Measurements from ENCODE around the gene RFC3. TPM values are rescaled to one million over a fixed set of nuclear protein-coding genes. Genes with fewer than 3 reads are reported as not detected.

The RFC3 gene
- total RNA-seq, 1 donor from 2014 or later, result 14.1 TPM

DNA sequence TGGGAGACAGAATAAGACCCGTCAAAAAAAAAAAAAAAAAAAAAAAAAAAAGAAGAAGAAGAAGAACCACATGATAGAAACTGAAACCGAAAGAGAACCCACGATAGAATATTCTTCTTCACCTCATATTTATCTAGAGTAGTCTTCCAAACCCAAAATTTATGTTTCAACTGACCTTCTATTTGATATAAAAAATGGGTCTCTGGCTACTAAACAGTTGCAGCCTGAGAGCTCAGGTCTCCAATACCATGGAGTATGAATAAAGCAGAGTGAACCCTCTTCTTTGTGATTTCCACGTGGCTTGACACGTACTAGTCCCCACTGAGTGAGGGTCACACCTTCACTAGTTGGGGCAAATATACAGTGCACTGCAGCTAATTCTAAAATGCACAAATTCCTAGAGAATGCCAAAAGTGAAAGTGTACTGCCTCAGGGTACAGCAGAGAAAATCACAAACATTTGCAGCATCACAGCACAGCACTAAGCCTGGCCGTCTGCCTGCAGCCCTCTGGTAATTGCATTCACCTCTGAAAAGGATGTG is 30.8 kb upstream of the RFC3 start:
- peak overlapping the region in 2 of 3 donors; percentile 51 to 64 for H3K4me3 ChIP-seq (ENCODE audit: low read length in 3 of 3)
- no peak overlapping the region for H3K27ac ChIP-seq (ENCODE audit: low read depth, low read length)

DNA sequence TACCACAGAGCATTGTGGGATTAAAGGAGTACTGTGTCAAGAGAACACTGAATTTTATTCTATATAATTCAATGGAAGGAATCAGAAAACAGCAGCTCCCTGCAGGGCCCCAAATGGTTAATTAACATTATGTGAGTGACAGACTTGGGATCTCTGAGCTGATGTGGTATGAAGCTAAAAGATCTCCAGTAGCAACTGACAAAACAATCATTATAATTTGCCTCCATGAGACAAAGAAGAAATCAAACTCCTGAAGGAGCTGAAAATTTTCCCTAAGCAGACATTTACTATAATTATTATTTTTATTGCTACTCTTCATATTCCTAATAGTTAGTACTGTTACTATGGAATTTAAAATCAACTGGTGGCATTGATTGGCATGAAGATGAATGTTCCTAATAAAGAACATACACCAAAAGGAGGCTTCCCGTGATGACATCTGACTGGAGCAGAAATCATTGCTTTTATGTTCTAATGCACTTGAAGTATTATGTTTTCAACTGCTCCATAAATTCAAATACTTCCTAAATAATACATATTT is 28.8 kb upstream of the RFC3 start:
- H3K9ac ChIP-seq (ENCODE audit: low read depth in 1 of 3, low read length in 3 of 3), result no peak overlapping the region
- H3K4me1 ChIP-seq (ENCODE audit: control insufficient read depth in 3 of 3, insufficient read depth in 3 of 3, low read length in 3 of 3), result no peaks in the 10 kb centered on the region
- no peak overlapping the region for H3K4me3 ChIP-seq (ENCODE audit: low read length in 3 of 3)
- H3K27ac ChIP-seq (ENCODE audit: low read depth, low read length), result no peak overlapping the region
- no peaks in the 10 kb centered on the region for H3K36me3 ChIP-seq (ENCODE audit: control insufficient read depth in 3 of 3, insufficient read depth in 3 of 3, low read length in 3 of 3)
- no peaks in the 10 kb centered on the region for H3K9me3 ChIP-seq (ENCODE audit: control insufficient read depth in 3 of 3, low read length in 3 of 3)
- no peaks in the 10 kb centered on the region for H3K27me3 ChIP-seq (ENCODE audit: control insufficient read depth in 3 of 3, insufficient read depth in 3 of 3, low read length in 3 of 3)

More for the DNA sequence above, 30.8 kb upstream of the RFC3 start:
- Histone ChIP-seq H3K9ac (ENCODE audit: low read depth in 1 of 3, low read length in 3 of 3) (no peak overlapping the region), H3K36me3 (ENCODE audit: control insufficient read depth in 3 of 3, insufficient read depth in 3 of 3, low read length in 3 of 3) (no peaks in the 10 kb centered on the region), H3K4me1 (ENCODE audit: control insufficient read depth in 3 of 3, insufficient read depth in 3 of 3, low read length in 3 of 3) (no peaks in the 10 kb centered on the region), H3K27me3 (ENCODE audit: control insufficient read depth in 3 of 3, insufficient read depth in 3 of 3, low read length in 3 of 3) (no peaks in the 10 kb centered on the region), H3K9me3 (ENCODE audit: control insufficient read depth in 3 of 3, low read length in 3 of 3) (no peaks in the 10 kb centered on the region)

DNA sequence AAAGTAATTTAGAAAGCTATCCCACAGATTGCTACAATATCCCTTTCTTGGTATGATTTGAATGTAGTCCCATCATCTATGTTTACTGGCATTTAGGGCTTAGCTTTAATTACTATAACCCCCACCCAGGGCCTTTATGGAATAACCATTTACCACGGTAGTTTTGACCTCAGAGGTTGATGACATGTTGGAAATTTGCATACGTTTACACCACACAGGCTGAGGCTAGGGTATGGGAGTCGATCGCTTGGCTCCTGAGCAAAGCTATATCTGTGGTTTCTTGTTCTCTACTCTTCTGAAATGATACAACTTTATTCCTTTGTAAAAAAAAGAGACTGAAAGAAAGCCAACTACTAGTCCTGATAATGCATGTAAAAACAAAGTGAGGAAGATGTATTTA is 28.2 kb upstream of the RFC3 start:
- Histone ChIP-seq H3K4me3 (ENCODE audit: low read length in 3 of 3) (no peak overlapping the region), H3K27me3 (ENCODE audit: control insufficient read depth in 3 of 3, insufficient read depth in 3 of 3, low read length in 3 of 3) (no peaks in the 10 kb centered on the region), H3K4me1 (ENCODE audit: control insufficient read depth in 3 of 3, insufficient read depth in 3 of 3, low read length in 3 of 3) (peaks cover 0 to 4% (median 0%) of the 10 kb centered on the region in 3 donors), H3K27ac (ENCODE audit: low read depth, low read length) (no peak overlapping the region), H3K36me3 (ENCODE audit: control insufficient read depth in 3 of 3, insufficient read depth in 3 of 3, low read length in 3 of 3) (no peaks in the 10 kb centered on the region), H3K9ac (ENCODE audit: low read depth in 1 of 3, low read length in 3 of 3) (no peak overlapping the region), H3K9me3 (ENCODE audit: control insufficient read depth in 3 of 3, low read length in 3 of 3) (no peaks in the 10 kb centered on the region)

DNA sequence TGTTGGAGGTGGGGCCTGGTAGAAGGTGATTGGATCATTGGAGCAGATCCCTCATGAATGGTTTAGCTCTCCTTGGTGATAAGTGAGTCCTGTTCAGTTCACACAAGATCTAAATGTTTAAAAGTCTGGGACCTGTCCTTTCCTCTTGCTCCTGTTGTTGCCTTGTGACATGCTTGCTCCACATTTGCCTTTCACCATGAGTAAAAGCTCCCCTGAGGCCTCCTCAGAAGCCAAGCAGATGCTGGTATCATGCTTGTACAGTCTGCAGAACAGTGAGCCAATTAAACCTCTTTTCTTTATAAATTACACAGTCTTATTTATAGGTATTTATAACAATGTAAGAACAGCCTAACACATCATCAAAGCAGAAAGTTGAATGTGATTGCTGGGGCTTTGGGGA is 24.2 kb upstream of the RFC3 start:
- H3K9ac ChIP-seq (ENCODE audit: low read depth in 1 of 3, low read length in 3 of 3), result no peak overlapping the region
- peaks cover 0 to 14% (median 9%) of the 10 kb centered on the region in 3 donors for H3K4me1 ChIP-seq (ENCODE audit: control insufficient read depth in 3 of 3, insufficient read depth in 3 of 3, low read length in 3 of 3)
- H3K27ac ChIP-seq (ENCODE audit: low read depth, low read length), result no peak overlapping the region
- H3K27me3 ChIP-seq (ENCODE audit: control insufficient read depth in 3 of 3, insufficient read depth in 3 of 3, low read length in 3 of 3), result no peaks in the 10 kb centered on the region
- no peaks in the 10 kb centered on the region for H3K36me3 ChIP-seq (ENCODE audit: control insufficient read depth in 3 of 3, insufficient read depth in 3 of 3, low read length in 3 of 3)
- no peak overlapping the region for H3K4me3 ChIP-seq (ENCODE audit: low read length in 3 of 3)
- H3K9me3 ChIP-seq (ENCODE audit: control insufficient read depth in 3 of 3, low read length in 3 of 3), result no peaks in the 10 kb centered on the region

DNA sequence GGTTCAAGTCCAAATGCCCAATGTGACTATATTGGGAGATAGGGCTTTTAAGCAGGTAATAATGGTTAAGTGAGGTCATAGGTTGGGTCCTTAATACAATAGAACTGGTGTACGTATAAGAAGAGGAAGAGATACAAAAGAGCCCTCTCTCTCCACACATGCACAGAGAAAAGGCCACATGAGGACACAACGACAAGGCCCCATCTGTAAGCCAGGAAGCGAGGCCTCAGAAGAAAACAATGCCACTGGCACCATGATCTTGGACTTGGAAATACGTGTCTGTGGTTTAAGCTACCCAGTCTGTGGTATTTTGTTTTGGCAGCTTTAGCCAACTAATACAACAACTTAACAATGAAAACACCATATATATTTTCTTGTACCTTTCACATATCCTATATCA is 23.4 kb upstream of the RFC3 start:
- H3K4me1 ChIP-seq (ENCODE audit: control insufficient read depth in 3 of 3, insufficient read depth in 3 of 3, low read length in 3 of 3), result peaks cover 0 to 14% (median 9%) of the 10 kb centered on the region in 3 donors
- H3K9ac ChIP-seq (ENCODE audit: low read depth in 1 of 3, low read length in 3 of 3), result no peak overlapping the region
- no peak overlapping the region for H3K4me3 ChIP-seq (ENCODE audit: low read length in 3 of 3)
- no peaks in the 10 kb centered on the region for H3K36me3 ChIP-seq (ENCODE audit: control insufficient read depth in 3 of 3, insufficient read depth in 3 of 3, low read length in 3 of 3)
- no peaks in the 10 kb centered on the region for H3K9me3 ChIP-seq (ENCODE audit: control insufficient read depth in 3 of 3, low read length in 3 of 3)
- no peak overlapping the region for H3K27ac ChIP-seq (ENCODE audit: low read depth, low read length)
- H3K27me3 ChIP-seq (ENCODE audit: control insufficient read depth in 3 of 3, insufficient read depth in 3 of 3, low read length in 3 of 3), result no peaks in the 10 kb centered on the region

DNA sequence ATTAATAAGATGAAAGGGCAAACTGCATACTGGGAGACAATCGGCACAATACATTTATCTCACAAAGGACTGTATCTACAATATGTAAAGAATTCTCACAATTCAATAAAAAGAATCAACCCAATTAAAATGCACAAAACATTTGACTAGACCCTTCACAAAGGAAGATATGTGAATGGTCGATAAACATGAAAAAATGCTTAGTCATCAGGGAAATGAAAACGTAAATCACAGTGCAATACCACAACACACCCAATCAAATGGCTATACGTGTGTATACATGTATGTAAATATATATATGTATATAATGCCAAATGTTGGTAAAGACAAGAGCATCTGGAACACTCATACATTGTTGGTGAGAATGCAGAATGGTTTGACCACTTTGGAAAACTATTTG is 21.9 kb upstream of the RFC3 start:
- Histone ChIP-seq H3K9ac (ENCODE audit: low read depth in 1 of 3, low read length in 3 of 3) (no peak overlapping the region), H3K9me3 (ENCODE audit: control insufficient read depth in 3 of 3, low read length in 3 of 3) (no peaks in the 10 kb centered on the region), H3K36me3 (ENCODE audit: control insufficient read depth in 3 of 3, insufficient read depth in 3 of 3, low read length in 3 of 3) (no peaks in the 10 kb centered on the region), H3K27me3 (ENCODE audit: control insufficient read depth in 3 of 3, insufficient read depth in 3 of 3, low read length in 3 of 3) (no peaks in the 10 kb centered on the region), H3K4me1 (ENCODE audit: control insufficient read depth in 3 of 3, insufficient read depth in 3 of 3, low read length in 3 of 3) (peaks cover 0 to 17% (median 13%) of the 10 kb centered on the region in 3 donors), H3K27ac (ENCODE audit: low read depth, low read length) (no peak overlapping the region), H3K4me3 (ENCODE audit: low read length in 3 of 3) (no peak overlapping the region)

DNA sequence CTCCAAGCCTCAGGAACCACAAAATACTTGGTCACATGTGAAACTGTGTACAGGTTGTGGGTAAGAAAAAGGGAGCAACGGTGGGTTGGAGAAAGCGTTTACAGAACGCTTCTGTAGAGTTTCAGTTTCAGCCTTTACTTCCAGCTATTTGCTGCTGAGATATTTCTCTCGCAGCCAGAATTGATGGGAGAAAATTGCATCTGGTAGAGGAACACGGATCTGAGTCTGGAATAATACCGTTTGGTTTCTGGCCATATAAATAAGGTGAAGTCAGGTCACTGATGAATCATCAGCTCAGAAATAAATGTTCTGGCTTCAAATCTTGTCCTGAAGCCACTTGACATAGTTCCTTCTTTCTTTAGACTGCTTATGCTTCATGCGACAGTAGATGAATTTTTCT is 20.3 kb upstream of the RFC3 start:
- Histone ChIP-seq H3K4me3 (ENCODE audit: low read length in 3 of 3) (peak overlapping the region; percentile 49 to 65 (median 54)), H3K9ac (ENCODE audit: low read depth in 1 of 3, low read length in 3 of 3) (peak overlapping the region in 2 of 3 donors; percentile 62 to 64), H3K4me1 (ENCODE audit: control insufficient read depth in 3 of 3, insufficient read depth in 3 of 3, low read length in 3 of 3) (peaks cover 0 to 17% (median 13%) of the 10 kb centered on the region in 3 donors), H3K27me3 (ENCODE audit: control insufficient read depth in 3 of 3, insufficient read depth in 3 of 3, low read length in 3 of 3) (no peaks in the 10 kb centered on the region), H3K36me3 (ENCODE audit: control insufficient read depth in 3 of 3, insufficient read depth in 3 of 3, low read length in 3 of 3) (no peaks in the 10 kb centered on the region), H3K27ac (ENCODE audit: low read depth, low read length) (peak overlapping the region; percentile 81), H3K9me3 (ENCODE audit: control insufficient read depth in 3 of 3, low read length in 3 of 3) (no peaks in the 10 kb centered on the region)

DNA sequence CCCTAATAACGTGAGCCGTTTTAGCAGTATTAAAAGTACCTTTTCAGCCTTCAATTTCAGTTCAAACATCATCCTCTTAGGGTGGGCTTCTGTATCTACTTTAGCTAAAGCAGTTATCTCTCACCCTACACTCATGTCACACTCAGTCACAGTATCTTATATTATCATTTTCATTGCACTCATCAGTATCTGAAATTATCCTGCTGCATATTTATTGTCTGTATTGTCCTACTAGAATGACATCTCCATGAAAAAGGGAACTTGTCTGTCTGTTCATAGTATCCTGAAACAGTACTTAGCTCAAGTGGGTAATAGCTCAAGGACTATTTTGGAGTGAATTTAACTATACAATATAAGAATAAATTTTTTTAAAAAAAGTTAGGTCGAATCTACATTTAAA is 19.9 kb upstream of the RFC3 start:
- Histone ChIP-seq H3K9me3 (ENCODE audit: control insufficient read depth in 3 of 3, low read length in 3 of 3) (no peaks in the 10 kb centered on the region), H3K4me3 (ENCODE audit: low read length in 3 of 3) (peak overlapping the region; percentile 49 to 65 (median 54)), H3K4me1 (ENCODE audit: control insufficient read depth in 3 of 3, insufficient read depth in 3 of 3, low read length in 3 of 3) (peaks cover 0 to 17% (median 13%) of the 10 kb centered on the region in 3 donors), H3K27ac (ENCODE audit: low read depth, low read length) (peak overlapping the region; percentile 81), H3K36me3 (ENCODE audit: control insufficient read depth in 3 of 3, insufficient read depth in 3 of 3, low read length in 3 of 3) (no peaks in the 10 kb centered on the region), H3K9ac (ENCODE audit: low read depth in 1 of 3, low read length in 3 of 3) (peak overlapping the region in 1 of 3 donors; percentile 55), H3K27me3 (ENCODE audit: control insufficient read depth in 3 of 3, insufficient read depth in 3 of 3, low read length in 3 of 3) (no peaks in the 10 kb centered on the region)

DNA sequence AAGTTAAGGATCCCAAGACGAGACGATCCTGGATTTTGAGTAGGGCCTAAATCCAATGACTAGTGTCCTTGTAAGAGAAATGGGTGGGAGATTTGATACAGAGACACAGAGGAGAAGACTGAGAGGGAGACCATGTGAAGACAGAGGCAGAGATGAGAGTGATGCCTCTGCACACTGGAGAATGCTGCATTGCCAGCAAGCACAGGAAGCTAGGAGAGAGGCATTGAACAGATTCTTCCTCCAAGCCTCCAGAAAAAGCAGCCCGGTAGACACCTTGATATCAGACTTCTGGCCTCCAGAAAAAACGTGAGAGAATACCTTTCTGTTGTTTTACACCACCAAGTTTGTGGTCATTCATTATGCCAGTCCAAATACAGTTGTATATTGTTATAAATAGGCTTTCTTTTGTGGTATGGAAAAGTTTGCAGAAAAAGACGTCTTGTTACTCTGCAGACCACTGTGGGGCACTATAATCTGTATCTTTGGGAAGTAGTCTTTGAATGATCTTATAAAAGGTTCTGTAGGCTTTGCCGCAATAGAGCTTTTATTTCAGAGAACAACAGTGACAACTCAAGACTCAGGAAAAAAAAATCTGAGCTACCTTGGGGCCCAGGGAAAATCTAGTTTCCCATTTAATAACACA is 17.9 kb upstream of the RFC3 start:
- no peak overlapping the region for H3K27ac ChIP-seq (ENCODE audit: low read depth, low read length)
- H3K9ac ChIP-seq (ENCODE audit: low read depth in 1 of 3, low read length in 3 of 3), result no peak overlapping the region
- no peaks in the 10 kb centered on the region for H3K36me3 ChIP-seq (ENCODE audit: control insufficient read depth in 3 of 3, insufficient read depth in 3 of 3, low read length in 3 of 3)
- H3K9me3 ChIP-seq (ENCODE audit: control insufficient read depth in 3 of 3, low read length in 3 of 3), result no peaks in the 10 kb centered on the region
- no peak overlapping the region for H3K4me3 ChIP-seq (ENCODE audit: low read length in 3 of 3)
- H3K27me3 ChIP-seq (ENCODE audit: control insufficient read depth in 3 of 3, insufficient read depth in 3 of 3, low read length in 3 of 3), result no peaks in the 10 kb centered on the region
- H3K4me1 ChIP-seq (ENCODE audit: control insufficient read depth in 3 of 3, insufficient read depth in 3 of 3, low read length in 3 of 3), result peaks cover 0 to 13% (median 13%) of the 10 kb centered on the region in 3 donors

DNA sequence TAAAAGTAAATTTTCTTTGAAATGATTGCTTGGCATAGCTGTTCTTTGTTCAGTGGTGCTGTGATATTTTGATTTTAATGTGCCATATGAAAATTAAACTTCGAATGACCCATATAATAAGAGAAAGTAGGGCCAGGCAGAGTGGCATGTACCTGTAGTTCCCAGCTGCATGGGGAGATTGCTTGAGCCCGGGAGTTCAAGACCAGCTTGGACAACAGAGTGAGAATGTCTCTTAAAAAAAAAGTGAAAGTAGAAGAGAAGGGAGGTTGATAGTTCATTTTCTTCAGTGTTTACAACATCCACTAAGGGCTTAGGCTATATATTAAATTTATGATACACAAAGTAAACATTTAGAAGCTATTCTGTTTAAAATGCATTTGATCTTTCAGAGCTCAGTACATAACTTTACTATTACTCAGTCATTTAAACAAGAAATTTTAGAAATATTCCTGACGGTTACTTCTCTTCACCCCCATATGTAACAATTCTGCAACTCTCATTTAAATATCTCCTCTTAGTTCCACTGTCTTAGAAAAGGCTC is 17.2 kb upstream of the RFC3 start:
- Histone ChIP-seq H3K27me3 (ENCODE audit: control insufficient read depth in 3 of 3, insufficient read depth in 3 of 3, low read length in 3 of 3) (no peaks in the 10 kb centered on the region), H3K36me3 (ENCODE audit: control insufficient read depth in 3 of 3, insufficient read depth in 3 of 3, low read length in 3 of 3) (no peaks in the 10 kb centered on the region), H3K9ac (ENCODE audit: low read depth in 1 of 3, low read length in 3 of 3) (no peak overlapping the region), H3K9me3 (ENCODE audit: control insufficient read depth in 3 of 3, low read length in 3 of 3) (no peaks in the 10 kb centered on the region), H3K4me3 (ENCODE audit: low read length in 3 of 3) (peak overlapping the region in 1 of 3 donors; percentile 25), H3K27ac (ENCODE audit: low read depth, low read length) (no peak overlapping the region), H3K4me1 (ENCODE audit: control insufficient read depth in 3 of 3, insufficient read depth in 3 of 3, low read length in 3 of 3) (peaks cover 0 to 13% (median 10%) of the 10 kb centered on the region in 3 donors)
